ENCODE results near the gene BLACAT1. TPM values are rescaled to one million over a fixed set of nuclear protein-coding genes. Genes with fewer than 3 reads are reported as not detected.
"Not testable (repeated sequence)": the region's sequence is repeated elsewhere in the genome, so short reads cannot be mapped to it uniquely, and the experiment has no call there.

Gene BLACAT1
- total RNA-seq, 2 donors from 2014 or later, result 0.24 to 0.26 TPM

GRCh38 chr1:205410581-205411298 is 45.1 kb downstream of the BLACAT1 start:
- H3K36me3 ChIP-seq, result no peaks in the 10 kb centered on the region
- H3K9me3 ChIP-seq, result no peaks in the 10 kb centered on the region
- H3K4me3 ChIP-seq, result no peak overlapping the region
- no peaks in the 10 kb centered on the region for H3K4me1 ChIP-seq
- H3K27ac ChIP-seq, result no peak overlapping the region
- no peak for DNase-seq (ENCODE audit: low spot score)
- no peak for TF ChIP-seq CTCF (IDR thresholded peaks at IDR 0.05)
- H3K27me3 ChIP-seq, result no peaks in the 10 kb centered on the region

DNA sequence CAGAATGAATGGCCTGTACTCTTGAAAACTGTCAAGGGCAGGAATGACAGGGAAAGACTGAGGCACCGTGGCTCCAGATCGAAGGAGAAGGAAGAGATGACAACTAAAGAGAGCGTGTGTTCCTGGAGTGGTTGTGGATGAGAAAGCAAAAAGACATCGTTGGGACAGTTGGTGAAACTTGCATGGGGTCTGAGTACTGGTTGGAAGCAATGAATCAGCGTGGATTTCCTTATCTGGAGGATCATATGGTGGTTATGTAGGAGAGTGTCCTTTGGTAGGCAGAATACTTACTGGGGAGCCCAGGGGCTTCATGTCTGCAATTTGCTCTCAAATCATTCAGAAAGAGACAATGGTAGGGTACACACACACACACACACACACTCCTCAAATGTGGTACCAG is 47.9 kb downstream of the BLACAT1 start:
- DNase-seq (ENCODE audit: low spot score), result no peak
- H3K36me3 ChIP-seq, result no peaks in the 10 kb centered on the region
- TF ChIP-seq CTCF (IDR thresholded peaks at IDR 0.05), result no peak
- H3K4me3 ChIP-seq, result no peak overlapping the region
- H3K9me3 ChIP-seq, result no peaks in the 10 kb centered on the region
- no peak overlapping the region for H3K27ac ChIP-seq
- H3K27me3 ChIP-seq, result no peaks in the 10 kb centered on the region
- H3K4me1 ChIP-seq, result no peaks in the 10 kb centered on the region

DNA sequence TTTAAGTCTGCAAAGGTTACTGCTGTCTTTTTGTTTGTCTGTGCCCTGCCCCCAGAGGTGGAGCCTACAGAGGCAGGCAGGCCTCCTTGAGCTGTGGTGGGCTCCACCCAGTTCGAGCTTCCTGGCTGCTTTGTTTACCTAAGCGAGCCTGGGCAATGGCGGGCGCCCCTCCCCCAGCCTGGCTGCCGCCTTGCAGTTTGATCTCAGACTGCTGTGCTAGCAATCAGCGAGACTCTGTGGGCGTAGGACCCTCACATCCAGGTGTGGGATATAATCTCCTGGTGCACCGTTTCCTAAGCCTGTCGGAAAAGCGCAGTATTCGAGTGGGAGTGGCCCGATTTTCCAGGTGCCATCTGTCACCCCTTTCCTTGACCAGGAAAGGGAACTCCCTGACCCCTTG is 49.6 kb downstream of the BLACAT1 start:
- not testable (repeated sequence) for H3K4me3 ChIP-seq; H3K9me3 ChIP-seq; H3K36me3 ChIP-seq; H3K4me1 ChIP-seq; DNase-seq (ENCODE audit: low spot score); H3K27ac ChIP-seq; H3K27me3 ChIP-seq

MicroRNAs encoded within 50 kb of the gene (microRNA counts, 767-probe panel; counts per million panel counts)
- microRNA hsa-miR-135b-5p, result 0 to 2,294 counts per million in 2 donors

Small RNA genes within 50 kb of the gene (microRNA-seq; reads per million reads assigned to microRNA genes)
- gene MIR135B (ENCODE audit: borderline number of aligned reads in 2 of 2, borderline replicate concordance in 1 of 2), result 12.7 to 45.2 reads per million in 2 donors

Other genes starting within 250 kb of the BLACAT1 start
- 1 to 10 TPM; 6.7 to 8.9 TPM for gene DSTYK, start 244.3 kb downstream of the BLACAT1 start, total RNA-seq
- gene TMCC2, start 228.1 kb downstream of the BLACAT1 start, total RNA-seq, result 10 to 100 TPM in 1 of 2 donors, 1 to 10 TPM in 1; 8.5 to 11.9 TPM
- gene NUAK2, start 134.3 kb downstream of the BLACAT1 start, total RNA-seq, result 1 to 10 TPM in 1 of 2 donors, under 1 TPM in 1; 0.67 to 1.7 TPM
- under 1 TPM in 1 of 2 donors, not detected in 1; 0.24 TPM for gene KLHDC8A, start 99.1 kb downstream of the BLACAT1 start, total RNA-seq
- not detected for gene LEMD1, start 34.0 kb downstream of the BLACAT1 start, total RNA-seq
- 100 to 1,000 TPM in 1 of 2 donors, 10 to 100 TPM in 1; 85.6 to 116 TPM for gene CDK18, start 48.6 kb upstream of the BLACAT1 start, total RNA-seq
- gene ELK4, start 176.0 kb upstream of the BLACAT1 start, total RNA-seq, result 10 to 100 TPM; 18.8 to 19.1 TPM
- 1 to 10 TPM; 2.6 to 2.7 TPM for gene SLC45A3, start 224.5 kb upstream of the BLACAT1 start, total RNA-seq